ENCODE results near the gene ARID1B.

DNA sequence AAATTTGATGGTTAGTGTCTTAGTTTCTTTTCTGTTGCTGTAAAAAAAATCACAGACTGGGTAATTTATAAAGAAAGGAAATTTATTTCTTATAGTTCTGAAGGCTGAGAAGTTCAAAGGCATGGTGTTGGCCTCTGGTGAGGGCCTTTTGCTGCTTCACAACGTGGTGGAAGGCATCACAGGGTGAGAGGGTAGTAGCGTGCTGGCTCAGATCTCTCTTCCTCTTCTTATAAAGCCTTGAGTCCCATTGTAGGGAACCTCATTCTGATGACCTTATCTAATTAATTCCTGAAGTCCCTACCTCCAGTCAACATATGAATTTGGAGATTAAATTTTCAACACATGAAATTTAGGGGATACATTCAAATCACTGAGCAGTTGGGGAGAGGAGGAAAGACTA is 62.0 kb downstream of the ARID1B start:
- TF ChIP-seq, protein P1, sequence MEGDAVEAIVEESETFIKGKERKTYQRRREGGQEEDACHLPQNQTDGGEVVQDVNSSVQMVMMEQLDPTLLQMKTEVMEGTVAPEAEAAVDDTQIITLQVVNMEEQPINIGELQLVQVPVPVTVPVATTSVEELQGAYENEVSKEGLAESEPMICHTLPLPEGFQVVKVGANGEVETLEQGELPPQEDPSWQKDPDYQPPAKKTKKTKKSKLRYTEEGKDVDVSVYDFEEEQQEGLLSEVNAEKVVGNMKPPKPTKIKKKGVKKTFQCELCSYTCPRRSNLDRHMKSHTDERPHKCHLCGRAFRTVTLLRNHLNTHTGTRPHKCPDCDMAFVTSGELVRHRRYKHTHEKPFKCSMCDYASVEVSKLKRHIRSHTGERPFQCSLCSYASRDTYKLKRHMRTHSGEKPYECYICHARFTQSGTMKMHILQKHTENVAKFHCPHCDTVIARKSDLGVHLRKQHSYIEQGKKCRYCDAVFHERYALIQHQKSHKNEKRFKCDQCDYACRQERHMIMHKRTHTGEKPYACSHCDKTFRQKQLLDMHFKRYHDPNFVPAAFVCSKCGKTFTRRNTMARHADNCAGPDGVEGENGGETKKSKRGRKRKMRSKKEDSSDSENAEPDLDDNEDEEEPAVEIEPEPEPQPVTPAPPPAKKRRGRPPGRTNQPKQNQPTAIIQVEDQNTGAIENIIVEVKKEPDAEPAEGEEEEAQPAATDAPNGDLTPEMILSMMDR (conservative IDR thresholded peaks at IDR 0.05; ENCODE audit: low read length): no peak
- no peak for TF ChIP-seq EZH2phosphoT487 (IDR thresholded peaks at IDR 0.05; ENCODE audit: borderline replicate concordance, low read depth, low read length)

All from OCI-LY7 (cell line).